Esophagus squamous epithelium (tissue), 4 donors: ENCODE data around the gene NAP1L5.

Experiments used
- CTCF ChIP-seq, 6 experiments: fragments of 450-650 bp in 4 of 6; fragments of 200-600 bp in 2 of 6; sonication (generic) in 2 of 6; IDR thresholded peaks; one replicate each; pipeline ENCODE4 v1.5.1; 2016 to 2019; ENCODE audit warnings: antibody characterized with exemption in 6 of 6, mild to moderate bottlenecking in 4 of 6, moderate library complexity in 4 of 6
- POLR2A ChIP-seq, 4 donors: fragments of 450-650 bp; IDR thresholded peaks; one replicate each; pipeline ENCODE4 v1.6.1; 2017; ENCODE audit warnings: antibody characterized with exemption in 4 of 4, mild to moderate bottlenecking in 4 of 4, moderate library complexity in 3 of 4

GRCh38 chr4:88722828-88723227 is 25.2 kb upstream of the NAP1L5 start:
- no peak for TF ChIP-seq POLR2A (IDR thresholded peaks at IDR 0.05)
- no peak for TF ChIP-seq CTCF (IDR thresholded peaks at IDR 0.05)
